IMR-90 (cell line): ENCODE data around the gene AK1. TPM values are rescaled to one million over a fixed set of nuclear protein-coding genes. Genes with fewer than 3 reads are reported as not detected.

Experiments used
- ATAC-seq: fragments of 200-7000 bp; cut with Tn5 transposase; 2 replicates; pipeline ENCODE4 v1.9.1; 2020; ENCODE audit warnings: low read depth, mild to moderate bottlenecking, moderate library complexity
- BruUV-seq: library from RNA; stranded (reverse); fragments of 400-500 nt; replicated peaks from 2 replicates; lab custom pipeline; 2021; lab: Mats Ljungman, UMichigan
- CTCF ChIA-PET: fragments of 300-600 bp; formaldehyde crosslinking; extraction: SDS; loops from one replicate; lab custom pipeline; 2021; ENCODE audit warnings: antibody characterized with exemption; lab: Yijun Ruan, JAX
- POLR2A ChIA-PET: fragments of 300-600 bp; sonication (Branson Sonifier 250); formaldehyde crosslinking; loops from one replicate; lab custom pipeline; 2022; ENCODE audit warnings: antibody characterized with exemption; ENCODE audit not compliant: unreplicated experiment; lab: Charles Lee
- DNase-seq: peaks from one replicate; pipeline ENCODE4 v3.0.0; 2013
- H2AFZ ChIP-seq: replicated peaks from 2 replicates; pipeline ENCODE3; 2013; ENCODE audit warnings: low read length, mild to moderate bottlenecking; ENCODE audit not compliant: poor library complexity
- H2AK5ac ChIP-seq: 2 replicates; pipeline ENCODE4 v1.6.1; 2013; ENCODE audit warnings: low read depth, low read length, inconsistent platforms
- H2AK9ac ChIP-seq: replicated peaks from 2 replicates; pipeline ENCODE3; 2013; ENCODE audit warnings: mild to moderate bottlenecking, low read depth, low read length, moderate library complexity; ENCODE audit not compliant: poor library complexity
- H2BK120ac ChIP-seq: 2 replicates; pipeline ENCODE4 v1.6.1; 2013; ENCODE audit warnings: low read depth, low read length, inconsistent platforms
- H2BK15ac ChIP-seq: 3 replicates; pipeline ENCODE4 v1.6.1; 2013; ENCODE audit warnings: low read depth, low read length, inconsistent platforms
- H2BK20ac ChIP-seq: 2 replicates; pipeline ENCODE4 v1.6.1; 2013; ENCODE audit warnings: low read depth, mild to moderate bottlenecking, inconsistent platforms, low read length, moderate library complexity
- H2BK5ac ChIP-seq: 2 replicates; pipeline ENCODE4 v1.6.1; 2013; ENCODE audit warnings: mild to moderate bottlenecking, low read depth, low read length, inconsistent platforms; ENCODE audit not compliant: poor library complexity, severe bottlenecking
- H3K14ac ChIP-seq: replicated peaks from 2 replicates; pipeline ENCODE4 v1.6.1; 2013; ENCODE audit warnings: low read depth, low read length, inconsistent platforms
- H3K18ac ChIP-seq: 2 replicates; pipeline ENCODE4 v1.6.1; 2013; ENCODE audit warnings: low read depth, low read length, control low read depth
- H3K23ac ChIP-seq: 2 replicates; pipeline ENCODE4 v1.6.1; 2013; ENCODE audit warnings: low read depth, low read length, inconsistent platforms
- H3K27ac ChIP-seq: 2 replicates; pipeline ENCODE4 v1.5.1; 2013; ENCODE audit warnings: mild to moderate bottlenecking, control low read depth, low read length; ENCODE audit not compliant: insufficient read depth
- H3K27me3 ChIP-seq: 2 replicates; pipeline ENCODE4 v1.6.1; 2013; ENCODE audit warnings: low read length; ENCODE audit not compliant: control insufficient read depth, insufficient read depth
- H3K36me3 ChIP-seq: 2 replicates; pipeline ENCODE4 v1.6.1; 2013; ENCODE audit warnings: low read length, mixed read lengths; ENCODE audit not compliant: control insufficient read depth, insufficient read depth
- H3K4ac ChIP-seq: 2 replicates; pipeline ENCODE4 v1.6.1; 2013; ENCODE audit warnings: low read depth, low read length, inconsistent platforms
- H3K4me1 ChIP-seq: 2 replicates; pipeline ENCODE4 v1.6.1; 2013; ENCODE audit warnings: low read length, mixed read lengths; ENCODE audit not compliant: control insufficient read depth, insufficient read depth
- H3K4me2 ChIP-seq: 2 replicates; pipeline ENCODE4 v1.6.1; 2013; ENCODE audit warnings: low read depth, mild to moderate bottlenecking, control low read depth, low read length, moderate library complexity
- H3K4me3 ChIP-seq: 2 replicates; pipeline ENCODE4 v1.5.1; 2013; ENCODE audit warnings: low read depth, mild to moderate bottlenecking, control low read depth, low read length, moderate library complexity; ENCODE audit not compliant: insufficient read depth
- H3K56ac ChIP-seq: 2 replicates; pipeline ENCODE4 v1.6.1; 2013; ENCODE audit warnings: low read length, inconsistent platforms; ENCODE audit not compliant: insufficient read depth; ENCODE audit errors: extremely low read depth
- H3K79me1 ChIP-seq, 2 experiments: 2 replicates each; pipeline ENCODE4 v1.6.1; 2013; ENCODE audit warnings: low read length in 2 of 2, inconsistent platforms in 1 of 2, low read depth in 1 of 2
- H3K9ac ChIP-seq: 2 replicates; pipeline ENCODE4 v1.6.1; 2013; ENCODE audit warnings: low read depth, low read length, control low read depth
- H3K9me1 ChIP-seq: 2 replicates; pipeline ENCODE4 v1.6.1; 2013; ENCODE audit warnings: low read length, inconsistent platforms; ENCODE audit not compliant: insufficient read depth
- H3K9me3 ChIP-seq: 2 replicates; pipeline ENCODE4 v1.6.1; 2013; ENCODE audit warnings: low read length; ENCODE audit not compliant: control insufficient read depth, insufficient read depth
- H4K20me1 ChIP-seq: 2 replicates; pipeline ENCODE4 v1.6.1; 2013; ENCODE audit warnings: low read length, inconsistent platforms; ENCODE audit not compliant: insufficient read depth
- H4K5ac ChIP-seq: 2 replicates; pipeline ENCODE4 v1.6.1; 2013; ENCODE audit warnings: mild to moderate bottlenecking, low read depth, low read length, control low read depth
- H4K8ac ChIP-seq, 2 experiments: 2 replicates each; pipeline ENCODE4 v1.6.1; 2013; ENCODE audit warnings: low read depth in 2 of 2, low read length in 2 of 2, control low read depth in 1 of 2, inconsistent platforms in 1 of 2
- H4K91ac ChIP-seq: 2 replicates; pipeline ENCODE4 v1.6.1; 2013; ENCODE audit warnings: low read depth, low read length, inconsistent platforms; ENCODE audit not compliant: insufficient read depth
- BHLHE40 ChIP-seq: fragments of 150-350 bp; IDR thresholded peaks from 2 replicates; pipeline ENCODE4 v1.6.1; 2016; ENCODE audit warnings: mild to moderate bottlenecking, low read depth, low read length
- CEBPB ChIP-seq: IDR thresholded peaks from 2 replicates; pipeline ENCODE4 v1.6.1; 2012; ENCODE audit warnings: low read depth, low read length, improper control_type of control experiment
- WGBS, 2 experiments: methylation state at CpG; one replicate each; pipeline versions ENCODE4 v1.1.5 to v1.1.7; 2013; ENCODE audit warnings: missing lambda C conversion rate in 2 of 2; ENCODE audit not compliant: insufficient read length in 1 of 2; ENCODE audit errors: extremely low coverage in 2 of 2; 5-methylcytosine and 5-hydroxymethylcytosine counted together
- dilution Hi-C: fragments of 300-500 bp; cut with HindIII; formaldehyde crosslinking; loops from one replicate; pipeline ENCODE4 v1.14.3; 2018; ENCODE audit warnings: low sequenced_read_pairs; ENCODE audit not compliant: unreplicated experiment
- in situ Hi-C: fragments of 300-500 bp; cut with MboI; formaldehyde crosslinking; loops from 3 replicates; pipeline ENCODE4 v1.14.3; 2019; ENCODE audit warnings: low sequenced_read_pairs, inconsistent platforms, mixed read lengths
- intact Hi-C: fragments of 100-400 bp; cut with micrococcal nuclease; formaldehyde crosslinking; loops from 2 replicates; pipeline ENCODE4 v1.10.0; 2022
- polyA plus RNA-seq, 3 experiments: library from polyadenylated mRNA; depleted of rRNA; stranded (reverse); fragments of >200 nt; gene quantifications; 2 replicates each; pipeline ENCODE4 v1.2.3, GENCODE V29; 2012; ENCODE audit warnings: low replicate concordance in 1 of 3
- total RNA-seq: library from RNA; depleted of rRNA; stranded (reverse); fragments of >200 nt; gene quantifications from 2 replicates; pipeline ENCODE4 v1.2.3, GENCODE V29; 2012

The AK1 gene
- total and polyA plus RNA-seq, 2 of the 4 experiments (the other 2 are of a cell fraction): 44.8 to 119 TPM

DNA sequence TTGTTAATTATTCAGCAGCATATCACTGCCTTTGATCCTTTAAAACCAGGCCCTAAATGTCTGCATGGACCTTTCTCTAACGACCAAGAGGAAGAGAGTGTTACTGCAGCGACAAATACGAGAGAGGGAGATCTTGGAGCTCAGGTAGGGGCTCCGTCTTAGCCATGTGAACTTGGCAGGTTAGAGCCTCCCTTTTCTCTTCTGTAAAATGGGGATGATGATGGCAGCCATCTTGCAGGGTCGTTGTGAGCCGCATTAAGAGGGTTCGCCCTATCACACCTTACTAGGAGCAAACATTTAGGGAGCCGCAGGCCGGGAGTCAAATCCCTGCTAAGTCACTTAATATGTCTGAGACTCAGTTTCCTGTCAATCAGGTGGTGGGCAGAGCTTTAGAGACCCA is 24.6 kb downstream of the AK1 start:
- H2AK9ac ChIP-seq: peak overlapping the region; percentile 99
- H4K5ac ChIP-seq: peak overlapping the region; percentile 7; the same call in 1 of the 2 replicates
- peak overlapping the region; percentile 53; the same call in 1 of the 2 replicates for H4K91ac ChIP-seq
- peak overlapping the region in 1 of 2 experiments; percentile 25; a peak in 2 of 4 replicates for H4K8ac ChIP-seq
- peaks cover 16 to 59% of the 10 kb centered on the region in 2 experiments for H3K79me1 ChIP-seq
- H3K14ac ChIP-seq: peak overlapping the region; percentile 8; the same call in 1 of the 2 replicates
- WGBS, 2 experiments: 77% methylated on average over 3 of the region's 9 CpGs; no CpG with 5 or more reads in 1 of the 2 experiments
- H4K20me1 ChIP-seq: 0 out of 2 replicates have a peak, but pooled peaks cover 3% of the 10 kb centered on the region
- DNase-seq (no peak), ATAC-seq (no peak)
- ChIA-PET POLR2A (no interaction called here), CTCF (interaction anchor here (1.5 kb wide), 1 partner anchor 118 kb away, joined by 4 read pairs; the partner anchor contains the start of gene TOR2A)
- peak overlapping the region; percentile 64; the same call in 1 of the 2 replicates for H2AK5ac ChIP-seq
- peak overlapping the region; percentile 87; the same call in 1 of the 2 replicates for H3K27ac ChIP-seq
- peak overlapping the region; percentile 93 for H3K23ac ChIP-seq
- no peaks in the 10 kb centered on the region for H3K27me3 ChIP-seq
- H3K4me1 ChIP-seq: peaks cover 11% of the 10 kb centered on the region
- no peak overlapping the region for H2BK15ac ChIP-seq
- TF ChIP-seq BHLHE40 (no peak), CEBPB (no peak)
- H3K56ac ChIP-seq: no peak overlapping the region
- no peak overlapping the region for H3K18ac ChIP-seq
- no peak overlapping the region for H2BK5ac ChIP-seq
- peaks cover 12% of the 10 kb centered on the region for H3K9me1 ChIP-seq
- H2BK120ac ChIP-seq: no peak overlapping the region
- in situ Hi-C loops (no loop called here), dilution Hi-C loops (no loop called here), intact Hi-C loops (loop anchor here (5.0 kb wide), 1 partner anchor 51 kb away; the partner anchor contains the start of gene FPGS)
- H2BK20ac ChIP-seq: no peak overlapping the region
- H3K36me3 ChIP-seq: peaks cover 23% of the 10 kb centered on the region
- H3K9me3 ChIP-seq: peaks cover 10% of the 10 kb centered on the region
- H3K4me3 ChIP-seq: peak overlapping the region; percentile 56; the same call in 1 of the 2 replicates
- no TSS peak for BruUV-seq
- peak overlapping the region; percentile 83 for H3K4me2 ChIP-seq
- peak overlapping the region; percentile 80; the same call in 1 of the 2 replicates for H3K9ac ChIP-seq
- H3K4ac ChIP-seq: peak overlapping the region; percentile 73
- H2AFZ ChIP-seq: no peak overlapping the region
